HL-60 (cell line): Measurements from ENCODE around the gene RTEL1.

Experiments used
- DNase-seq, 2 experiments: peaks; one replicate each; pipeline ENCODE4 v3.0.0-alpha.2; 2010 to 2020; ENCODE audit warnings: low read depth in 1 of 2, low spot score in 1 of 2
- H3K27ac ChIP-seq: fragments of 250-450 bp; sonication (Bioruptor Pico); replicated peaks from 2 replicates; pipeline ENCODE4 v1.5.1; 2020; ENCODE audit warnings: mild to moderate bottlenecking, moderate library complexity
- H3K27me3 ChIP-seq: fragments of 250-450 bp; sonication (Bioruptor Pico); 2 replicates; pipeline ENCODE4 v1.5.1; 2021; ENCODE audit warnings: mild to moderate bottlenecking, moderate library complexity; ENCODE audit not compliant: insufficient read depth, poor library complexity, severe bottlenecking
- H3K4me3 ChIP-seq: replicated peaks from 2 replicates; pipeline ENCODE4 v1.5.1; 2011; ENCODE audit warnings: mild to moderate bottlenecking, control low read depth, low read length; ENCODE audit not compliant: insufficient read depth
- CTCF ChIP-seq: IDR thresholded peaks from one replicate; pipeline ENCODE4 v1.5.1; 2011; ENCODE audit warnings: low read length, control low read depth, inconsistent platforms; ENCODE audit not compliant: insufficient read depth
- GABPA ChIP-seq: IDR thresholded peaks from 2 replicates; pipeline ENCODE4 v1.6.1; 2012; ENCODE audit warnings: low read depth
- POLR2AphosphoS5 ChIP-seq: IDR thresholded peaks from 2 replicates; pipeline ENCODE4 v1.6.1; 2012; ENCODE audit warnings: low read depth
- REST ChIP-seq: IDR thresholded peaks from 2 replicates; pipeline ENCODE4 v1.6.1; 2012; ENCODE audit warnings: low read depth; ENCODE audit not compliant: insufficient replicate concordance
- SPI1 ChIP-seq: IDR thresholded peaks from 2 replicates; pipeline ENCODE4 v1.6.1; 2012; ENCODE audit warnings: low read depth, mild to moderate bottlenecking, borderline replicate concordance

The RTEL1 gene

GRCh38 chr20:63703976-63704748, 46.0 kb downstream of the RTEL1 start:
- Histone ChIP-seq H3K4me3 (no peak overlapping the region), H3K27me3 (no peaks in the 10 kb centered on the region), H3K27ac (no peak overlapping the region)
- TF ChIP-seq SPI1 (no peak), CTCF (no peak), REST (no peak), GABPA (no peak), POLR2AphosphoS5 (no peak; the same call in 1 of the 2 replicates)
- no peak for DNase-seq

GRCh38 chr20:63704749-63705117, 46.6 kb downstream of the RTEL1 start:
- no peaks in the 10 kb centered on the region for H3K27me3 ChIP-seq
- no peak overlapping the region for H3K27ac ChIP-seq
- TF ChIP-seq REST: no peak
- TF ChIP-seq GABPA: no peak
- TF ChIP-seq SPI1: no peak
- TF ChIP-seq CTCF: no peak
- no peak for TF ChIP-seq POLR2AphosphoS5
- no peak for DNase-seq
- H3K4me3 ChIP-seq: no peak overlapping the region

GRCh38 chr20:63705232-63706026, 47.3 kb downstream of the RTEL1 start:
- DNase-seq: no peak
- H3K27ac ChIP-seq: no peak overlapping the region
- TF ChIP-seq REST (no peak), CTCF (no peak), SPI1 (no peak), GABPA (no peak), POLR2AphosphoS5 (no peak)
- H3K4me3 ChIP-seq: no peak overlapping the region
- H3K27me3 ChIP-seq: no peaks in the 10 kb centered on the region
